ENCODE data around the gene RNF44.

RNF44 gene

GRCh38 chr5:176486189-176486757 is 50.9 kb downstream of the RNF44 start:
- Histone ChIP-seq H3K27me3 (replicated peaks; ENCODE audit: control insufficient read depth, insufficient read depth, low read length) (no peaks in the 10 kb centered on the region), H3K36me3 (ENCODE audit: control insufficient read depth, insufficient read depth, low read length) (peaks cover 6% of the 10 kb centered on the region)

DNA sequence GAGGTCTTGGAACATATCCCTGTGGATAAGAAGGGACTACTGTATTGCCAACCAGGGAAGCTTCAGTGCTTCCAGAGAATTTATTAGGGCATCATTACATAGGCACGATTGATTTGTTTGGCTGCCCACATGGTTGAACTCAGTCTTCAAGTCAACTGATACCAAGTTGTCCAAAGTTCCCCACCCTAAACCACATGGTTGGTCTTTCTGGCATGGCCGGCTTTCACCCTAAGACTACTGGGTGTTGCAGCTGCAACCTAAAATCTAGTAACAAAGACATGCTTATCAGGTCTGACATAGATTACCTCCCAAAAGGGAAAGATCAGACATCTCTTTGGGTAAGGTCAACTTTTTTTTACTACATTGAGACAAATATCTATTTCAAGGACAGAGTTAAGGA is 52.0 kb downstream of the RNF44 start:
- H3K4me3 ChIP-seq (replicated peaks; ENCODE audit: low read depth, low read length): no peak overlapping the region
- TF ChIP-seq, protein P1, sequence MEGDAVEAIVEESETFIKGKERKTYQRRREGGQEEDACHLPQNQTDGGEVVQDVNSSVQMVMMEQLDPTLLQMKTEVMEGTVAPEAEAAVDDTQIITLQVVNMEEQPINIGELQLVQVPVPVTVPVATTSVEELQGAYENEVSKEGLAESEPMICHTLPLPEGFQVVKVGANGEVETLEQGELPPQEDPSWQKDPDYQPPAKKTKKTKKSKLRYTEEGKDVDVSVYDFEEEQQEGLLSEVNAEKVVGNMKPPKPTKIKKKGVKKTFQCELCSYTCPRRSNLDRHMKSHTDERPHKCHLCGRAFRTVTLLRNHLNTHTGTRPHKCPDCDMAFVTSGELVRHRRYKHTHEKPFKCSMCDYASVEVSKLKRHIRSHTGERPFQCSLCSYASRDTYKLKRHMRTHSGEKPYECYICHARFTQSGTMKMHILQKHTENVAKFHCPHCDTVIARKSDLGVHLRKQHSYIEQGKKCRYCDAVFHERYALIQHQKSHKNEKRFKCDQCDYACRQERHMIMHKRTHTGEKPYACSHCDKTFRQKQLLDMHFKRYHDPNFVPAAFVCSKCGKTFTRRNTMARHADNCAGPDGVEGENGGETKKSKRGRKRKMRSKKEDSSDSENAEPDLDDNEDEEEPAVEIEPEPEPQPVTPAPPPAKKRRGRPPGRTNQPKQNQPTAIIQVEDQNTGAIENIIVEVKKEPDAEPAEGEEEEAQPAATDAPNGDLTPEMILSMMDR (IDR thresholded peaks at IDR 0.05; ENCODE audit: insufficient read depth, low read length, poor library complexity, severe bottlenecking): no peak
- H3K36me3 ChIP-seq (ENCODE audit: control insufficient read depth, insufficient read depth, low read length): peaks cover 6% of the 10 kb centered on the region
- no peaks in the 10 kb centered on the region for H3K27me3 ChIP-seq (replicated peaks; ENCODE audit: control insufficient read depth, insufficient read depth, low read length)
- no peak for DNase-seq (ENCODE audit: extremely low read depth, insufficient read length)

More at GRCh38 chr5:176486189-176486757, 50.9 kb downstream of the RNF44 start:
- no peak overlapping the region for H3K4me3 ChIP-seq (replicated peaks; ENCODE audit: low read depth, low read length)
- no peak for DNase-seq (ENCODE audit: extremely low read depth, insufficient read length)
- TF ChIP-seq, protein P1 (IDR thresholded peaks at IDR 0.05; ENCODE audit: insufficient read depth, low read length, poor library complexity, severe bottlenecking): no peak

GRCh38 chr5:176481711-176482110 is 55.5 kb downstream of the RNF44 start:
- TF ChIP-seq, protein P1 (IDR thresholded peaks at IDR 0.05; ENCODE audit: insufficient read depth, low read length, poor library complexity, severe bottlenecking): no peak
- DNase-seq (ENCODE audit: extremely low read depth, insufficient read length): no peak
- no peaks in the 10 kb centered on the region for H3K27me3 ChIP-seq (replicated peaks; ENCODE audit: control insufficient read depth, insufficient read depth, low read length)
- no peak overlapping the region for H3K4me3 ChIP-seq (replicated peaks; ENCODE audit: low read depth, low read length)
- peaks cover 3% of the 10 kb centered on the region; the same call in 1 of the 2 replicates for H3K36me3 ChIP-seq (ENCODE audit: control insufficient read depth, insufficient read depth, low read length)
